Ammon's horn (tissue), 1 donor: ENCODE data around the gene SOCS7.

ENCODE experiments used
- DNase-seq: peaks from one replicate; pipeline ENCODE4 v3.0.0-alpha.2; 2016; ENCODE audit warnings: low spot score

SOCS7 gene

GRCh38 chr17:38351412-38352222, at the start of gene SOCS7:
TSS of gene SOCS7 (plus strand) at chr17:38351844. CDS start at chr17:38352053, 209 bp downstream.
- DNase-seq, result peak; percentile 96

- no peak for DNase-seq
Observed at GRCh38 chr17:38315497-38315896, 36.1 kb upstream of the SOCS7 start.

GRCh38 chr17:38317081-38317480, 34.6 kb upstream of the SOCS7 start:
- no peak for DNase-seq

GRCh38 chr17:38320482-38320881, 31.2 kb upstream of the SOCS7 start:
- peak; percentile 5 for DNase-seq

- peak; percentile 61 for DNase-seq
Observed at GRCh38 chr17:38322156-38322779, 29.4 kb upstream of the SOCS7 start.

GRCh38 chr17:38322897-38323296, 28.7 kb upstream of the SOCS7 start:
- no peak for DNase-seq

GRCh38 chr17:38324141-38324697, 27.4 kb upstream of the SOCS7 start:
- DNase-seq, result peak; percentile 2

GRCh38 chr17:38324772-38325171, 26.9 kb upstream of the SOCS7 start:
- no peak for DNase-seq

- DNase-seq, result peak; percentile 60
Observed at GRCh38 chr17:38325221-38325851, 26.3 kb upstream of the SOCS7 start.

GRCh38 chr17:38326996-38327792, 24.4 kb upstream of the SOCS7 start:
- peak; percentile 78 for DNase-seq

- DNase-seq, result no peak
Observed at GRCh38 chr17:38327936-38328335, 23.7 kb upstream of the SOCS7 start.

GRCh38 chr17:38328620-38329019, 23.0 kb upstream of the SOCS7 start:
- no peak for DNase-seq

- DNase-seq, result no peak
Observed at GRCh38 chr17:38329284-38329683, 22.4 kb upstream of the SOCS7 start.

- no peak for DNase-seq
Observed at GRCh38 chr17:38329808-38330730, 21.6 kb upstream of the SOCS7 start.

- no peak for DNase-seq
Observed at GRCh38 chr17:38330941-38331411, 20.7 kb upstream of the SOCS7 start.

GRCh38 chr17:38332735-38333134, 18.9 kb upstream of the SOCS7 start:
- DNase-seq, result no peak

GRCh38 chr17:38333635-38334295, 17.9 kb upstream of the SOCS7 start:
- DNase-seq, result no peak

GRCh38 chr17:38334480-38335364, 16.9 kb upstream of the SOCS7 start:
- DNase-seq, result no peak

GRCh38 chr17:38336838-38337237, 14.8 kb upstream of the SOCS7 start:
- DNase-seq, result no peak
